Immature natural killer cell (primary cell): ENCODE measurements around the gene FIBCD1. TPM values are rescaled to one million over a fixed set of nuclear protein-coding genes. Genes with fewer than 3 reads are reported as not detected.

Experiments used
- DNase-seq, 3 donors: peaks; one replicate each; pipeline ENCODE4 v3.0.0; 2022; ENCODE audit warnings: mixed read lengths in 1 of 3
- H3K27ac Mint-ChIP-seq, 6 donors: one replicate each; pipeline ENCODE4 v1.8.0; 2020; ENCODE audit warnings: mixed read lengths in 6 of 6, mild to moderate bottlenecking in 5 of 6, inconsistent platforms in 4 of 6, moderate library complexity in 3 of 6
- H3K27me3 Mint-ChIP-seq, 3 donors: one replicate each; pipeline ENCODE4 v1.8.0; 2020 to 2021; ENCODE audit warnings: low read depth in 3 of 3, mild to moderate bottlenecking in 3 of 3, mixed read lengths in 3 of 3, moderate library complexity in 3 of 3, inconsistent platforms in 1 of 3
- H3K36me3 Mint-ChIP-seq, 3 donors: one replicate each; pipeline ENCODE4 v1.8.0; 2020; ENCODE audit warnings: mixed read lengths in 3 of 3, inconsistent platforms in 2 of 3, mild to moderate bottlenecking in 2 of 3
- H3K4me1 Mint-ChIP-seq, 2 donors: one replicate each; pipeline ENCODE4 v1.8.0; 2020; ENCODE audit warnings: inconsistent platforms in 2 of 2, mild to moderate bottlenecking in 2 of 2, mixed read lengths in 2 of 2, moderate library complexity in 1 of 2
- H3K4me3 Mint-ChIP-seq, 5 donors: one replicate each; pipeline ENCODE4 v1.8.0; 2020; ENCODE audit warnings: mild to moderate bottlenecking in 5 of 5, mixed read lengths in 5 of 5, inconsistent platforms in 3 of 5, moderate library complexity in 3 of 5
- H3K9me3 Mint-ChIP-seq, 6 donors: one replicate each; pipeline ENCODE4 v1.8.0; 2020; ENCODE audit warnings: mild to moderate bottlenecking in 6 of 6, mixed read lengths in 6 of 6, inconsistent platforms in 4 of 6, moderate library complexity in 3 of 6
- polyA plus RNA-seq, 3 donors: library from polyadenylated mRNA; unstranded; fragments of 300-500 nt; fragmentation: Illumina TruSeq; gene quantifications; one replicate each; pipeline ENCODE4 v1.2.3, GENCODE V29; 2021

The FIBCD1 gene
- polyA plus RNA-seq, 3 donors from 2014 or later, result not detected

DNA sequence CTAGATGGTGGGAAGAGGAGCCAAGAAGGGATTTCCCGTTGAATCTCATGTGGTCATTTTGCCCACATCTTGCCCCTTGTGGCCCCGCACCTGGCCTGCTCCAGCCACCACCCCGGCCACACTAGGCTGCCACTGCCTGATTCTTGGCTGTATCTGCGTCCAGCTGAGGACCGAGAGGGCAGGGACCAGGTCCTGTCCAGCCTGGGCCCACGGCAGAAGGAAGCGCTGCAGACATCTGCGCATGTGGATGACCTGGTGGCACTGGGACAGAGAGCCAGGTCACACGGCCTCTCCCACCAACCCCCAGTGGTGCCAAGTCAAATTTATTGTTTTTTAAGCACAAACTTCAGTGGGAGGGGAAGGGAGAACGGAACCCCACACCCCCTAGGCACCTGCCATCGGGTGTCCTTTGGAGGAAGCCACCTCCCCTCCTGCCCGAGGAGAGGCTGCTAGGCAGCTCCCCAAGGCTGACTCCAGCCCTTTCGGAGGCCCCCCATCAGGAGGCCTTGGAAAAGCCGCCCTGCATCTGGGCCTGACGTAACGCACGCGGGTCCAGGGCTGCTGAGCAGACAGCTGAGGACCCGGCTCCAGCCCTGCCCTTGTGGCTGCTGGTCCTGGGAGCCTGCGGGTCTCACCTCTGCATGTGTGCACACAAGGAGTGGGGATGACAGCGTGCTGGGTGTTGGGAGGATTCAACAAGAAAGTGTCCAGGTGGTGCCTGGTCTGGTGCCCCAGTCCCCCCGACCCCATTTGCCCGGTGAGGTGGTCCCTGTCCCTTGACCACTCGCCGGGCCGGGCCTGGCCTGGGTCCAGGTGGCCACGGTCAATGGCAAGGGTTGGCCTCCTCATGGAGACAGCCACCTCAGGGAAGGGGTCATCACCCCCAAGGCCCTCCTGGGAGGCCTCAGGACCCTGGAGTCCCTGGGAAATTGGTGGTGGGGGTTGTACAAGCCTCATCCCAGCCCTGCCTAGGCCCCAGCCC is 36.6 kb downstream of the FIBCD1 start:
- H3K27ac Mint-ChIP-seq, result no peak overlapping the region
- peaks cover 0 to 1% (median 0%) of the 10 kb centered on the region in 3 donors for H3K27me3 Mint-ChIP-seq
- no peaks in the 10 kb centered on the region for H3K9me3 Mint-ChIP-seq
- no peak for DNase-seq
- no peaks in the 10 kb centered on the region for H3K4me1 Mint-ChIP-seq
- no peaks in the 10 kb centered on the region for H3K36me3 Mint-ChIP-seq
- H3K4me3 Mint-ChIP-seq, result no peak overlapping the region

DNA sequence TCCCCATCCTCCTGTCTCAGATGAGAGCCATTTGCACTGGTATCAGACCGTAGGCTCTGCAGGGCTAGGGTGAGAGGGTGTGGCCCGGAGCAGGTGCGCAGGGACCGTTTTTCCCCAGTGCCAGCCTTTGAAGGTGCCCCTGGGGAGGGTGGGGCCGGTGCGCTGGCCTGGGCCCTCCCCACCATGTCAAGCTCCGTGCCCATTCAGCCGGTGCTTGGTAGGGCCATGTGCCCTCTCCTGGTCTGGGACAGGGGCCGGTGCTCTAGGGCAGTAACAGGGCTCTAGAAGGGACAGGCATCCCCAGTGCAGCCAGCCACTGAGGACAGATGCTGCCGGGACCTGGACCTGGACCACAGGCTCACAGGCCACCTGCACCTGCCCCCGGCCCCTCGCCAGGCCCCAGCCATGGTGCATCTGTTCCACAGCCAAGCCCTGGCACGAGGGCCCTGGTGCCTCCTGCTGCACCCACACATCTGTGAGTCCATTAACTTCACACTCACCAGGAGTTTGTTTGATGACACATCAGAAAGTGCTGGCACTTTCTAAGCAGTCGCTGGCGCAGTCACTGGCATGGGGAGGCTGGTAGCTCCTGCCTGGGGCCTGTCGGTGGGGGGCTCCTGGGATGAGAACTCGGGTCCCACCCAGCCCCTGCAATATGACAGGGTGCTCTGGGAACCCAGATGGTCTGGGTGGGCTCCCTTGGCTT is 37.4 kb downstream of the FIBCD1 start:
- DNase-seq, result no peak
- Mint-ChIP-seq H3K36me3 (no peaks in the 10 kb centered on the region), H3K9me3 (no peaks in the 10 kb centered on the region), H3K27me3 (peaks cover 0 to 1% (median 0%) of the 10 kb centered on the region in 3 donors), H3K4me1 (no peaks in the 10 kb centered on the region), H3K27ac (no peak overlapping the region), H3K4me3 (no peak overlapping the region)

DNA sequence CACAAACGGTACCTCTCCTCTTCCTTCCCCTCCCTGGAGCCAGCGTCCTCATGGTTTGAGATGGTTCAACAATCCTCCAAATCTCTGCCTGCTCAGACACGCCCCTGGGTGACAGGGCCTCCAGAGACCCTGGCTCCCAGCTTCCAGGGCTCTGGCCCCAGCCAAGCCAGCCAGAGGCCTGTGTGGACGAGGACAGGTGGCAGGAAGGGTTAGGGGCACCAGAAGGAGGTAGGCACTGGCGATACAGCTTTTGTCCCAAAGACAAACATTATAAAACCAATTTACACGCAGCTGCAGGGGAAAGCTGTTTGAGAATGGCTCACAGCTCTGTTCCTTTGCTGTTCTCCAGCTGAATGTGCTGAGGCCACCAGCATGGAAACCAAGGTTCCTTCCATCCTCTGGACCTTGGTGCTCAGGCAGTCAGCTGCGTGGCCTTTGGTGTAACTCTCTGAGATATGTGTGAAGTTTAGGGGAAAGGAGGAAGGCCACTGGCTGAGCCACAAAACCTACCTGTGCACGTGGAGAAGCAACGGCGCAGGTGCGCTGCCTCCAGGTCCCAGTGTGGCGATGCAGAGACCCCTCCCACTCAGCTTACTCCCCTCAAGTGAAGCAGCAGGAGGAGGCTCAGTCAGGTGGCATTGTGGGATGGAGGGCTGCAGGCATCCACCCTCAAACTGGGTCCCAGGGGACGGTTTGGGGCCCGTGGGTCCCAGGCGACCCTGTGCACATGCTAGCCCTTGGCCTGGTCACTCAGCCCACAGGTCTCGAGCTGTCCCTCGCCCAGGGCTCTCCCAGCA is 38.1 kb downstream of the FIBCD1 start:
- Mint-ChIP-seq H3K4me1 (no peaks in the 10 kb centered on the region), H3K27me3 (peaks cover 0 to 1% (median 0%) of the 10 kb centered on the region in 3 donors), H3K4me3 (no peak overlapping the region), H3K27ac (no peak overlapping the region), H3K9me3 (no peaks in the 10 kb centered on the region), H3K36me3 (no peaks in the 10 kb centered on the region)
- DNase-seq, result no peak

DNA sequence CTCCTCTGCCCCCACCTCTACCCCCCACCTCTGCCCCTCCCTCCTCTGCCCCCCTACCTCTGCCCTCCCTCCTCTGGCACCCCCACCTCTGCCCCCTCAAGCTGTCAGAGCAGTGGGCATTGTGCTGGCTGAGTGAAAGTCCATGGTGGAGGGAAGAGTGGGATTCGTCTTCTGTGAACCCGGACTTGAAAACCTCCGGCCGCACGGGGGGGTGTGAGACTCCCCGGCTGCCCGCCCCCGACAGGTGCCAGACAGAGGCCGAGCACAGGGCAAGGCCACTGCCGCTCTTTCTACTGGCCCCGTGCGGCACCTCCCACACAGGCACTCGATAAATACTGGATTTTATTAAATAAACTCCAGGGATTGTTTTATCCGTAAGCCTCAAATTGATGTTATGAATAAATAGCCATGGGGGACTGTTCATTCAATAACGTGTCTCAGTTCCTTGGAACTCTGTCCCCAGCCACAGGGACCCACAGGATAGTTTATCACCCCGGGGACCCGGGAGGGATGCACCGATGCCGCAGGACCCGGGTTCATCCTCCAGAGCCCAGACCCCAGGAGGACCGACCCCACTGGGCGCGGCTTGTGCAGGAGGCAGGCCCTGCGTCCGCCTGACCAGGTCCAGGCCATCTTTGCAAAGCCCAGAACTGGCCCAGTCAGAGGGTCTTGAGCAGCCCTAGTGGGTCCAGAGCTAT is 39.8 kb downstream of the FIBCD1 start:
- no peak overlapping the region for H3K27ac Mint-ChIP-seq
- no peak for DNase-seq
- peaks cover 0 to 1% (median 0%) of the 10 kb centered on the region in 3 donors for H3K27me3 Mint-ChIP-seq
- H3K36me3 Mint-ChIP-seq, result no peaks in the 10 kb centered on the region
- no peaks in the 10 kb centered on the region for H3K9me3 Mint-ChIP-seq
- H3K4me1 Mint-ChIP-seq, result no peaks in the 10 kb centered on the region
- H3K4me3 Mint-ChIP-seq, result no peak overlapping the region

DNA sequence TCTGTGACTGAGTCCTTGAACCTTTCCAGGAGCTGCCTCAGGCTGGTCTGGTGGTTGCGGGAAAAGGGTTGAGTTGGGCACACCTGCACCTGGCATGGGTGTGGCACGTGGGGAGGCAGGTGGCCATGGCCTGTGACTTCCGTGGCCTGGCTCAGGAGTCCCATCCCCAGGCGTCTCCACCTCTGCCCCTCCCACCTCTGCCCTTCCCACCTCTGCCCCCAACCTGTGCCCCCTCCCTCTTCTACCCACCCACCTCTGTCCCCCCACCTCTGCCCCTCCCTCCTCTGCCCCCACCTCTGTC is 40.5 kb downstream of the FIBCD1 start:
- Mint-ChIP-seq H3K27ac (no peak overlapping the region), H3K4me1 (peaks cover 0 to 2% of the 10 kb centered on the region in 2 donors), H3K4me3 (no peak overlapping the region), H3K36me3 (no peaks in the 10 kb centered on the region), H3K27me3 (peaks cover 0 to 1% (median 0%) of the 10 kb centered on the region in 3 donors), H3K9me3 (no peaks in the 10 kb centered on the region)
- no peak for DNase-seq

DNA sequence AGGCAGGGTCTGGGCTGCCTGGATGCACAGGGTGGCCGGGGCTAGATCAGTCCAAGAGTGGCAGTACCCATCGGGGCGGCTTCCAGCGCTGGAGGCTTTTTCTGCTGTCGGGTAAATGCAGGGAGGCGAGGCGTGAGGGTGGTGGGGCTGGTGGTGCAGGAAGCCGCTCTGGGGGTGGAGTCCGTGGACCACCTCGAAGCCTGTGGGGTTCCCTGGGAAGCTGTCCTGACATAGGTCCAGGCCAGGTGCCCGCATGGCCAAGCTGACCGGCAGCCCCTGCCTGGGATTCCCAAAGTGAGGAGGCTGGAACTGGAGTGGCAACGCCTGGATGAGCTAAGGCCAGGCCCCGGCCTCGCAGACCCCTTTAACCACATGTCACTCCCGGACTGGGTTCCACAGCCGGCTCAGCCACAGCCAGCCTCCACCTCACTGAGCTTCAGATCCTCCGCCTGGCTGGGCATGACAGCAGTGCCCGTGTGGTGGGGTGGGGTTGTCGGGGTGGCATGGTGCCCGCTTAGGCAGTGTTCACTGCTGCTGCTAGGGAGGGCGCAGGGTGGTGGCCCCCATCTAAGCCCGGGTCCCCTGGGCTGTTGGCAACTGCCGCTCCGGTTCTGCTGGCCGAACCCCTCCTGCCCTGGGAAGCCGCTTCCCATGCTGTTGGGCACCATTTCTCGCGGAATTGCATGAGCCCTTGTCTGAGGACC is 41.0 kb downstream of the FIBCD1 start:
- Mint-ChIP-seq H3K4me1 (peaks cover 0 to 3% of the 10 kb centered on the region in 2 donors), H3K27me3 (peaks cover 0 to 1% (median 0%) of the 10 kb centered on the region in 3 donors), H3K27ac (no peak overlapping the region), H3K4me3 (no peak overlapping the region), H3K36me3 (no peaks in the 10 kb centered on the region), H3K9me3 (no peaks in the 10 kb centered on the region)
- no peak for DNase-seq

DNA sequence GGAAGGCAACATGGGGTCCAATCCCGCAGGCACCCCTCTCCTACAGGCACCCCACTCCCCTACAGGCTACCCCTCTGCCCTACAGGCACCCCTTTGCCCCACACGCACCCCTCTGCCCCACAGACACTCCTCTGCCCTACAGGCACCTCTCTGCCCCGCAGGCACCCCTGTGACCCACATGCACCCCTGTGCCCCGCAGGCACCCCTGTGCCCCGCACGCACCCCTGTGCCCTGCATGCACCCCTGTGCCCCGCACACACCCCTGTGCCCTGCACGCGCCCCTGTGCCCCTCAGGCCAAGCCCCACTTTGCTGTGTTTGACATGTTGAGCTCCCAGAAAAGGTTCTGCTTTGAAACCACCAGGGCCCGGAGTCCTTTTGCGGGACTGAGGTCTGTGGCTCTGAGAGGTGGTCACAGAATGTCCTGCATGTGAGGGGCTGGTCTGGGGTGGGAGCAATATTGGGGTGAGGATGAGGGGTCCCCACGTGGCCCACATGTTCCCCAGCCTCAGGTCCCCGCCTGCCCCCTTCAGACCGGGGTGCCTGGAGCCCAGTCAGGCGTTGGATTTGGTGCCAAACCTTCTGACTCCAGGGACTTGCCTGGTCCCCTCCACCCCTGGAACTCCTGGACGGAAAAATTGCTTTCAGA is 41.8 kb downstream of the FIBCD1 start:
- no peaks in the 10 kb centered on the region for H3K9me3 Mint-ChIP-seq
- H3K4me3 Mint-ChIP-seq, result no peak overlapping the region
- H3K27ac Mint-ChIP-seq, result no peak overlapping the region
- DNase-seq, result no peak
- peaks cover 0 to 1% (median 0%) of the 10 kb centered on the region in 3 donors for H3K27me3 Mint-ChIP-seq
- no peaks in the 10 kb centered on the region for H3K36me3 Mint-ChIP-seq
- peaks cover 0 to 3% of the 10 kb centered on the region in 2 donors for H3K4me1 Mint-ChIP-seq

DNA sequence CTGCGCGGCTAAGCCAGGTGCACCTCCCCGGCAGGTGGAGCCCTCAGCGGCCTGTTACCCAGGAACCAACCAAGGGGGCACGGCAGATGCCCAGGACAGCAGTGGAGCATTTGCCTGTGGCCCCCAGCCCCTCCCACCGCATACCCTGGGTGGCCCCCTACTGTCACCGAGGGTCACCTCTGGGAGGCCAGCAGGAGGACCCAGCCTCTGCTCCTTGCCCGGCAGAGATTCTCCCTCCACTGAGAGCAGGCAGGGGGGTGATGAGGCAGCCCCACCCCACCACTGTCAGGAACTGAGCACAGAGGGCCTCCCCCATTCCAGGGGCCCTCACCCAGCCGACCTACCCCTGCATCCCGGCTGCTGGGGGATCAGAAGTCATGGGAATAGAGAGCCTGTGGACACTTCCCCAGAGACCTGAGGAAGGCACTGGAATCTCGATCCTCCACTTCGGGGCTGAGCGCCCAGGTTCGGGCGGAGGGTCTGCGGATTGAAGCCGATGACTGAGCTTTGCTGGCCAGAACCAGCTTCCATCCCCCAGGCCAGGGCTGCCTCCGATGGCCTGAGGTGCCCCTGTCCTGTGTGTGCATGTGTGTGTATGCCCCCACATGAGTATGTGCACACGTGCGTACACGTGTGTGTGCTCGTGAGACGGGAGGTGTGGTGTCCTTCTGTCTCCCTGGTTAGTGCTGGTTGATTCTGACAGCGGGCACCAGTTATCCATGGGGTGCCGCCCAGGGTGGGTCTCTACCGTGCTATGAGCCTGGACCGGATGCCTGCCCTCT is 42.6 kb downstream of the FIBCD1 start, which contains the start of gene QRFP:
Gene QRFP (minus strand): TSS at position 580 of the 782 bp plus-strand sequence. CDS start 2,974 bp downstream, outside the sequence.
- H3K4me1 Mint-ChIP-seq, result peaks cover 0 to 3% of the 10 kb centered on the region in 2 donors
- no peak for DNase-seq
- no peaks in the 10 kb centered on the region for H3K9me3 Mint-ChIP-seq
- no peak within 1 kb of the TSS for H3K4me3 Mint-ChIP-seq
- no peak within 1 kb of the TSS for H3K27ac Mint-ChIP-seq
- no peaks in the 10 kb centered on the region for H3K36me3 Mint-ChIP-seq
- peaks cover 0 to 3% (median 0%) of the 10 kb centered on the region in 3 donors for H3K27me3 Mint-ChIP-seq

DNA sequence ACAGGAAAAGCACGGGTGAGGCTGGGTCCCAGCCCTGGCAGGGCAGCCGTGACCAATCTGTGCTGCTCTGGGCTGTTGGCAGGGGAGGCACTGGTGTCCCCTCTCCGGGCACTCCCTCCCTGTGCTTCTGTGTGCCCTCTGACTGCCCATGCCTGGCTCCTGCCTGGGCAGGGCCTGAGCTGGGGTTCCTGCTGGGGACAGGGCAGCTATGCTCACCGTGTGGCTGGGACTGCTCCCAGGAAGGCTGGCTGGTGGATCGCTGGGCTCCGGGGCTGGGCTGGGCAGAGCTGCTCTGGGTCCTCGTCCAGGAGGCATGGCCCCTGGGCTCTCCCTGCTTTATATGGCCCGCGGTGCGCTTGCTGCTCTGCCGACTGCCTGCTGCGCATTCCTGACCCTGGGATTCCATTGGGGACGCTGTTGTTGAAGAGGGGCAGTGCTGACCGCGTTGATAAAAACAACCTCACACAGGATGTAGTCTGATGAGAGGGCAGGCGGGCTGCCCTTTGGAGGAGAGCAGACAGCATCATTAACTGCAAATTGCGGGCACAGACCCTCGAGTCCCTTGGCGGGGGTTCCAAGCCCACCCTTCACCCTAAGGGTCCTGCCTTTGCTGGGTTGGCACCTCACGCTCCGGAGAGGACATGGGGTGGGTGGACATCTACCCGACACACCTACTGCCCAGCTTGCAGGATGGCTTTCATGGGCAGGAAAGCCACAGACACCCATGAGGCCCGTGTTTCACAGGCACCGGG is 43.4 kb downstream of the FIBCD1 start:
- DNase-seq, result no peak
- Mint-ChIP-seq H3K4me1 (peaks cover 0 to 3% of the 10 kb centered on the region in 2 donors), H3K36me3 (no peaks in the 10 kb centered on the region), H3K4me3 (no peak overlapping the region), H3K9me3 (no peaks in the 10 kb centered on the region), H3K27me3 (peaks cover 0 to 2% (median 0%) of the 10 kb centered on the region in 3 donors), H3K27ac (no peak overlapping the region)

DNA sequence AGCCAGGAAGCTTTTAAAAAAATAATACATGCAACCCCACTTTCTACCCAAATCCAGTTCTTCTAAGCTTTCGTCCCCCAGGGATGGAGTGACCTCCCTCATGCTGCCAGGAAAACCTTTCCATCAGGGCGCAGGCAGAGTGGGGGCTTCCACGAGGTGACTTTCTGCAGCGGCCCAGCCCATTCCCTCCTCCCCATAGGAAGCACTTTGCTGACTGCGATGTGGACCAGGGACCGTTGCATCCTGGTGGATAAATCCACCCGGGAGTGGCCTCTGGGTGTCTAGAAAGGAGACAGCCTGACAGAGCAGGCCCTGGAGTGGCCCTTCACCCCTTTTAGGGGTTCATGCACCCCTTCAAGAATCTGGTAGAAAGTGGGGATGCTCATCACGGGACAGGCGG is 44.0 kb downstream of the FIBCD1 start:
- Mint-ChIP-seq H3K27ac (no peak overlapping the region), H3K4me3 (no peak overlapping the region), H3K9me3 (no peaks in the 10 kb centered on the region), H3K4me1 (peaks cover 0 to 3% of the 10 kb centered on the region in 2 donors), H3K27me3 (peaks cover 0 to 2% (median 0%) of the 10 kb centered on the region in 3 donors), H3K36me3 (no peaks in the 10 kb centered on the region)
- DNase-seq, result no peak

DNA sequence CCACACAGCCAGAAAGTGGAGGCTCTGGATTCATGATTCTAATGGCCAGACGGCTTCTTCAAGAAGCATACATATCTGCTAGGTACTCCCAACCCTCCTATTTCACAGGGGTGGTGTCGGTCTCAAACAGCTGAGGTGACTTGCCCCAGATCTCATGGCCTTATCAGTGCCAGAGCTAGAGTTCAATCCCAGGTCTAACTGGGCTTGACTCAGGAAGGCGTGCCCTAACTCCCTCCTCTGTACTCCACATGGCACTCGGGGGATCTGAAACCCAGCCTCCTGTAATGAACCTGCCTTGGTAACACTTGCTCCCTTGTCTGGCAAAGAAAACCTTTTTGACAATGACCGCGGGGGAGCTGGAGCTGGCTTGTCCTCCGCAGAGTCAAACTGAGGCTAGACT is 44.5 kb downstream of the FIBCD1 start:
- no peak overlapping the region for H3K27ac Mint-ChIP-seq
- H3K4me1 Mint-ChIP-seq, result peaks cover 0 to 3% of the 10 kb centered on the region in 2 donors
- H3K36me3 Mint-ChIP-seq, result no peaks in the 10 kb centered on the region
- H3K27me3 Mint-ChIP-seq, result peaks cover 0 to 2% (median 0%) of the 10 kb centered on the region in 3 donors
- H3K9me3 Mint-ChIP-seq, result no peaks in the 10 kb centered on the region
- H3K4me3 Mint-ChIP-seq, result no peak overlapping the region
- DNase-seq, result no peak
